GM18870 (cell line): Measurements from ENCODE around the gene ISM2.

Source experiments
- ATAC-seq: cut with Tn5 transposase; IDR thresholded peaks from one replicate; pipeline ENCODE4 v1.9.1; 2021; ENCODE audit warnings: moderate library complexity; ENCODE audit not compliant: unreplicated experiment

The ISM2 gene

GRCh38 chr14:77508249-77508648 is 9.6 kb upstream of the ISM2 start:
- no peak for ATAC-seq

- no peak for ATAC-seq
Measured at GRCh38 chr14:77507762-77508161, 9.1 kb upstream of the ISM2 start.

GRCh38 chr14:77505031-77505430 is 6.4 kb upstream of the ISM2 start:
- no peak for ATAC-seq

- no peak for ATAC-seq
Measured at GRCh38 chr14:77503138-77503537, 4.5 kb upstream of the ISM2 start.

- no peak for ATAC-seq
Measured at GRCh38 chr14:77502109-77502782, 3.6 kb upstream of the ISM2 start.

GRCh38 chr14:77498984-77499527 is 440 bp upstream of the ISM2 start:
- ATAC-seq: no peak

- no peak for ATAC-seq
Measured at GRCh38 chr14:77495334-77495733, 3.3 kb downstream of the ISM2 start.

- no peak for ATAC-seq
Measured at GRCh38 chr14:77491056-77491455, 7.6 kb downstream of the ISM2 start.

GRCh38 chr14:77490347-77490986 is 8.1 kb downstream of the ISM2 start:
- no peak for ATAC-seq

- ATAC-seq: no peak
Measured at GRCh38 chr14:77489041-77489440, 9.6 kb downstream of the ISM2 start.

- ATAC-seq: no peak
Measured at GRCh38 chr14:77488558-77488957, 10.1 kb downstream of the ISM2 start.

- ATAC-seq: no peak
Measured at GRCh38 chr14:77485901-77486678, 12.5 kb downstream of the ISM2 start.

GRCh38 chr14:77485256-77485655 is 13.4 kb downstream of the ISM2 start:
- ATAC-seq: no peak

- no peak for ATAC-seq
Measured at GRCh38 chr14:77482422-77482821, 16.2 kb downstream of the ISM2 start.

- ATAC-seq: peak; percentile 89
Measured at GRCh38 chr14:77478796-77479195, 19.8 kb downstream of the ISM2 start.

- ATAC-seq: no peak
Measured at GRCh38 chr14:77478029-77478428, 20.6 kb downstream of the ISM2 start.

- ATAC-seq: no peak
Measured at GRCh38 chr14:77475432-77476115, 23.0 kb downstream of the ISM2 start.

- ATAC-seq: no peak
Measured at GRCh38 chr14:77474479-77475177, 24.0 kb downstream of the ISM2 start.

GRCh38 chr14:77473921-77474320 is 24.7 kb downstream of the ISM2 start:
- no peak for ATAC-seq

- ATAC-seq: no peak
Measured at GRCh38 chr14:77470224-77470870, 28.3 kb downstream of the ISM2 start.
